ENCODE data around the gene SIM2.

The SIM2 gene

DNA sequence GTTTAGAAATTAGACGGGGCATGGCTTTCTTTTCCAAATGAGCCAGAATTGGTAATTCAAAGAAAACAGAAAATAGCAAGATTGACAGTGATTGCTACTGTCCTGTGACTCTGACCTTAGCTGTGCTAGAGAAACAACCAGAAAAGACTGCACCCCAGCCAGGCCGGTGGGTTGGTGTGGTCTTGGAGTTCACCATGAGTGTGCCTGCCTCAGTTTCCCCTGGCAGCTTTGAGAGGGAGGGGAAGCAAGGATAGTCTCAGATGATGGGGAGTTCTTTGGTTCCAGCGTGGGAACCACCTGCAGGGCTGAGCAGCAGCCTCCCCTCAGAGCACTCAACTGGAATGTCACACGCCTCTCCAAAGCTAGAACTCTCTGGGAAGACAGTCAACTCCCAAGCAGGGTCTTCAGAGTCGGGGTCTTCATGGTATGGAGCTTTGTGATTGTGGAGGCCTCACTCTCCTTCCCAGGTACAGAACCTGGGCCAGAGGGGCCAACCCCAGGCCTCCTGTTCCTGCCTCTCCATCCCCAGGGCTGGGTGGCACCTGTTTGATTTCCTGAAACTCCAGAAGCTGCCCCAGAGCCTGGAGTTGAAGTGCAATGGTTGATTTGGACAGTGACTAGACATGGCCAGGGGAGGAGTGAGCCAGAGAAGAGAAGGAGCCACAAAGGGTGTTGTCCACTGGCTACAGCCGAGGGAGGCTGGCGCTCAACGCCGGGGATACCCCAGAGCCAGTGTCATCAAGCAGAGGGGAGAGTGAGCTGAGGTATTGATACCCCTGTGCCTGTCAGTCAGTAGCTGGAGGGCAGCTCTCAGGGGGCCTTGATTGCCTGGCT is 35.7 kb downstream of the SIM2 start:
- no peak for DNase-seq (ENCODE audit: low spot score)
- no peak for TF ChIP-seq CTCF (IDR thresholded peaks at IDR 0.05; ENCODE audit: extremely low read depth, missing control alignments)

DNA sequence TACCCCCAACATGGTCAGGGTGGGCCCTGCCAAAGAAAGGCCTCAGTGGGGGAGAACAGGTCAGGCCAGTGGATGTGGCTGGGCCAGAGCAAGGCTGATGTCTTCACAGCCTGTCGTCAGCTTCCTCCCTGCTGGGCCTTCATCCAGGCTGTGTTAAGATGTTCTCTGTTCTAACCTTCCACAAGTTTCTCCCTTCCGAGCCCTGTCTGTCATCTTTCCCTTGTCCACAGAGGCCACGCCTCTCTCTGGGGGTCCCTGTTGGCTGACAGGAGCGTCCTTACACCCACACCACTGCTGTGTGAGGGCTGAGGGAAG is 36.2 kb downstream of the SIM2 start:
- DNase-seq (ENCODE audit: low spot score) = no peak
- no peak for TF ChIP-seq CTCF (IDR thresholded peaks at IDR 0.05; ENCODE audit: extremely low read depth, missing control alignments)

- no peak for TF ChIP-seq CTCF (IDR thresholded peaks at IDR 0.05; ENCODE audit: extremely low read depth, missing control alignments)
- DNase-seq (ENCODE audit: low spot score) = no peak
Observed at GRCh38 chr21:36735724-36736320, 36.9 kb downstream of the SIM2 start.

- TF ChIP-seq CTCF (IDR thresholded peaks at IDR 0.05; ENCODE audit: extremely low read depth, missing control alignments) = no peak
- no peak for DNase-seq (ENCODE audit: low spot score)
Observed at GRCh38 chr21:36738489-36739126, 39.7 kb downstream of the SIM2 start.

DNA sequence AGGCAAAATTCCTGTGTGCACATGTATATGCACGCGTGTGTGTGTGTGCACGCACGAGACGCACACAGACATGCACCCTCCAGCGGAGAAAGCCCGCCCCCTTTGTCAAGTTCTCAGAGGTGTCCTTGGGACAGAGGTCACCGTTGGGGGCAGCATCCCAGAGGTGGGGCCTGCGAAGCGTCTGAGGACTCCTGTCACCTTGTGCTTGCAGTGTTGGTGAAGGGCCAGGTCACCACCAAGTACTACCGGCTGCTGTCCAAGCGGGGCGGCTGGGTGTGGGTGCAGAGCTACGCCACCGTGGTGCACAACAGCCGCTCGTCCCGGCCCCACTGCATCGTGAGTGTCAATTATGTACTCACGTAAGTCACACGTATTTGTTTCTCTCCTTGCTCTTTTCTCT is 42.6 kb downstream of the SIM2 start:
- TF ChIP-seq CTCF (IDR thresholded peaks at IDR 0.05; ENCODE audit: extremely low read depth, missing control alignments) = no peak
- no peak for DNase-seq (ENCODE audit: low spot score)

GRCh38 chr21:36743008-36743407 is 44.1 kb downstream of the SIM2 start:
- TF ChIP-seq CTCF (IDR thresholded peaks at IDR 0.05; ENCODE audit: extremely low read depth, missing control alignments) = no peak
- no peak for DNase-seq (ENCODE audit: low spot score)

- no peak for DNase-seq (ENCODE audit: low spot score)
- TF ChIP-seq CTCF (IDR thresholded peaks at IDR 0.05; ENCODE audit: extremely low read depth, missing control alignments) = no peak
Observed at GRCh38 chr21:36743446-36743845, 44.5 kb downstream of the SIM2 start.

Measured in GM20000 (cell line).